Activated CD4-positive, alpha-beta T cell treated with anti-CD3 and anti-CD28 coated beads, Interleukin-2, amount 10 ng/mL, durations not matched to agents 7 days and 5 days (primary cell): Measurements from ENCODE around the gene SGPP1. TPM values are rescaled to one million over a fixed set of nuclear protein-coding genes. Genes with fewer than 3 reads are reported as not detected.

ENCODE experiments used
- CTCF ChIA-PET: fragments of 350-600 bp; sonication (Branson Sonifier 250); formaldehyde crosslinking; loops from one replicate; lab custom pipeline; 2021; ENCODE audit warnings: antibody characterized with exemption; lab: Charles Lee
- POLR2A ChIA-PET: fragments of 350-600 bp; sonication (Branson Sonifier 250); formaldehyde crosslinking; loops from one replicate; lab custom pipeline; 2021; ENCODE audit warnings: antibody characterized with exemption; lab: Charles Lee
- DNase-seq: peaks from one replicate; pipeline ENCODE4 v3.0.0-alpha.2; 2020
- H3K27ac Mint-ChIP-seq: one replicate; pipeline ENCODE4 v1.8.0; 2021; ENCODE audit warnings: mild to moderate bottlenecking, moderate library complexity, mixed read lengths
- H3K27me3 Mint-ChIP-seq: one replicate; pipeline ENCODE4 v1.8.0; 2021; ENCODE audit warnings: mixed read lengths
- H3K36me3 Mint-ChIP-seq: one replicate; pipeline ENCODE4 v1.8.0; 2021; ENCODE audit warnings: low read depth, mixed read lengths
- H3K4me1 Mint-ChIP-seq: one replicate; pipeline ENCODE4 v1.8.0; 2021; ENCODE audit warnings: mixed read lengths
- H3K4me3 Mint-ChIP-seq: one replicate; pipeline ENCODE4 v1.8.0; 2021; ENCODE audit warnings: mild to moderate bottlenecking, moderate library complexity, mixed read lengths
- H3K9me3 Mint-ChIP-seq: one replicate; pipeline ENCODE4 v1.8.0; 2021; ENCODE audit warnings: mixed read lengths
- total RNA-seq, 2 experiments: library from RNA; stranded (reverse); gene quantifications; one replicate each; pipeline ENCODE4 v1.2.3, GENCODE V29; 2021

SGPP1 gene
- total RNA-seq, 2 experiments from 2014 or later: 20.0 to 23.0 TPM

DNA sequence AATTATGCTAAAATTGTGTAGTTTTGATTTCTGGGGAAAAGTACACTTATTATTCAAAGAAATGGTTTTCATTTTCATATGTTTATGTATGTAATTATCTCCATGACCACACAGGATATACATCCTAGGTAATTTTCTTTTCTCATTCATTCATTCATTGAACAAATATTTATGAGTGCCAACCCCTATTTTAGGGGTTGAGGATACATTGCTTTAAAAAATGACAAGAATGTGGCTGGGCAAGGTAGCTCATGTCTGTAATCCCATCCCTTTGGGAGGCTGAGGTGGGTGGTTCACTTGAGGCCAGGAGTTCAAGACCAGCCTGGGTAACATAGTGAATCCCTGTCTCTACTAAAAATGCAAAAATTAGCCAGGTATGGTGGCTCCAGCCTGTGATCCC is 40.9 kb downstream of the SGPP1 start:
- H3K27me3 Mint-ChIP-seq: no peaks in the 10 kb centered on the region
- no peak overlapping the region for H3K27ac Mint-ChIP-seq
- no peak overlapping the region for H3K4me3 Mint-ChIP-seq
- peaks cover 20% of the 10 kb centered on the region for H3K36me3 Mint-ChIP-seq
- ChIA-PET POLR2A (no interaction called here), CTCF (no interaction called here)
- no peaks in the 10 kb centered on the region for H3K4me1 Mint-ChIP-seq
- no peak for DNase-seq
- H3K9me3 Mint-ChIP-seq: no peaks in the 10 kb centered on the region

DNA sequence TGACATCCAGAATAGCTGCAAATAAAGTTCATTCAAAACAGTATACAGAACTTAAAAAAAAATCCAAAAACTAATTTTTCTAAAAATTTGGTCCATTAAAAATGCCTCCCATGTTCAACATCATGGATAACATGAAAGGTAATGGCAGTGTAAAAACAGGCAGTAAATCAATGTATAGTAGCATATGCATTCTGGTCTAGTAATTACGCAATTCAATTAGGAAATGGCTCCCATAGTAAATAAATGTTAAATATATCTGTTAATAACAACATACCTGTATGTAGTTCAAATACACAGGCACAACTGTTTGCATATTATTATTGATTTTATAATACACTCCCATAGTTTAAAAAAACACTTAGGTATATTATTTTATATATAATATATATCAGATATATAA is 42.5 kb downstream of the SGPP1 start:
- Mint-ChIP-seq H3K4me1 (no peaks in the 10 kb centered on the region), H3K36me3 (peaks cover 22% of the 10 kb centered on the region), H3K27ac (no peak overlapping the region), H3K4me3 (no peak overlapping the region), H3K27me3 (no peaks in the 10 kb centered on the region), H3K9me3 (no peaks in the 10 kb centered on the region)
- POLR2A ChIA-PET: no interaction called here
- CTCF ChIA-PET: no interaction called here
- DNase-seq: no peak

DNA sequence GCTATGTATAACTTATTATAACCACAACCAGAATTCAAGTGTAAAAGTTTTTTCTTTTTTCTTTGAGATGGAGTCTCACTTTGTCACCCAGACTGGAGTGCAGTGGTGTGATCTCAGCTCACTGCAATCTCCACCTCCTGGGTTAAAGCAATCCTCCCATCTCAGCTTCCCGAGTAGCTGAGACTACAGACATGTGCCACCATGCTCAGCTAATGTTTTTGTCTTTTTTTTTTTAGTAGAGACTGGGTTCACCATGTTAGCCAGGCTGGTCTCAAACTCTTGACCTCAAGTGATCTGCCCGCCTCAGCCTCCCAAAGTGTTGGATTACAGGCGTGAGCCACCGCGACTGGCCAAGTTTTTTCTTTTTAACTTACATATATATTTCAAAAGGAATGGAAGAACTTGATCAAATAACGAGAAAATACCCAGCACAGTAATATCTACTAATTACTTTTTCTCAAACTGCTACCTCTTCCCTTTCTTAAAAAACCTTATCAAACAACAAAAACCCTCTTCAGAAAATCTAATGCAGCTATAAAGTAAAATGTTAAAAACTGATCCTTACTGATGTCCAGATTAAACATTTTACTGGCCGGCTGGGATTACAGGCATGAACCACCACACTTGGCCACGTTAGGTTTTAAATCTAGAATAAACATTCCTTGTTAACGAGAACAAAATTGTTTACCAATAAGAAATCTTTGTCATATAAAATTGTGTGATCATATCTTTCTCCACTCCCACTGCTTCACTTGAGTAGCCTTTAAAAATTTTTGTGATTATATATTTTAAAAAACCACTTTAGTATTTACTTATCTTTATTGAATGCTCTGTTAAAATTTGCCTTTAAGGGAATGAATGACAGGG is 44.9 kb downstream of the SGPP1 start:
- POLR2A ChIA-PET: no interaction called here
- no peaks in the 10 kb centered on the region for H3K4me1 Mint-ChIP-seq
- no peaks in the 10 kb centered on the region for H3K9me3 Mint-ChIP-seq
- peaks cover 22% of the 10 kb centered on the region for H3K36me3 Mint-ChIP-seq
- no peak for DNase-seq
- H3K27ac Mint-ChIP-seq: no peak overlapping the region
- H3K27me3 Mint-ChIP-seq: no peaks in the 10 kb centered on the region
- CTCF ChIA-PET: interaction anchor here (0.6 kb wide), 1 partner anchor 19 kb away, joined by 3 read pairs; no protein-coding TSS in a partner anchor
- no peak overlapping the region for H3K4me3 Mint-ChIP-seq

DNA sequence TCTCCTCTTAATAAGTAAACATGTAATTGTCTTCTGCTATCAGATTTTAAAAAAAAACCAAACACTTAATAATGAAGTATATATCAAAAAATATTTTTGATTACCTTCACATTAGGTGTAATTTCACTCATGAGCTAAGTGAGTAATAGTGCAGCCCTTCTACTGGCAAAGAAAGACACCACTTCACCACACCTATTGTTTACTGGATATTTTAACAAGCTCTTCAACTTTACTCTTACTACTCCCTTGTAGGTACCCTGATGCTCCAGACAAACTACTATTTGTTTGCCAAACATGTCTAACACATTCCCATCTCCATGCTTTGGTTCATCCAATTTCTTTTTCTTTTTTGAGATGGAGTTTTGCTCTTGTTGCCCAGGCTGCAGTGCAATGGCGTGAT is 49.3 kb downstream of the SGPP1 start:
- ChIA-PET POLR2A (interaction anchor here (0.7 kb wide), 1 partner anchor 13 kb away, joined by 10 read pairs; no protein-coding TSS in a partner anchor), CTCF (interaction anchor here (1.0 to 1.2 kb wide), 3 partner anchors 11 to 33 kb away, joined by 3 to 5 read pairs (median 3); no protein-coding TSS in a partner anchor)
- Mint-ChIP-seq H3K4me3 (no peak overlapping the region), H3K36me3 (peaks cover 18% of the 10 kb centered on the region), H3K27me3 (no peaks in the 10 kb centered on the region), H3K9me3 (no peaks in the 10 kb centered on the region), H3K4me1 (no peaks in the 10 kb centered on the region), H3K27ac (no peak overlapping the region)
- DNase-seq: no peak

DNA sequence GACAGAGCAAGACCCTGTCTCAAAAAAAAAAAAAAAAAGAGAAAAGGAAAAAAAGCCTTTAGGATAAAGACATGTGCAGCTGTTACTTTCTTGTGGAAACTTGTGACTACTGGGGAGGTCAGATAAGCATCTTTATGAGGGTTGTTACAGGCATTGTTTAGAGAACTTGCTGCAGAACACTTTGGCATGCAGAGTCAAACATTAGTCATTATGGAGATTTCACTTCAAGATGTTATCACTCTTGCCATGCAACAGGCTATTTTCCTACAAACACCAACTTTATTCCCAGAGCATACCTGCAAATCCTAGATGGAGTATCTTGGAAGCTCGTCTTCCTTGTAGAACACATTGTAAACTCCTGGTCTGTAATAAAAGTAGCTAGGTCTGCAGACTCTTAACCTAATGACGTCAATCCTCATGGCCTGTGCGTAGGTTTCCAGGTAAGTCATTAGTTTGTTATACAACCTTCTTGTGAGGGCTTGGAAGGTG is 49.9 kb downstream of the SGPP1 start:
- no peaks in the 10 kb centered on the region for H3K9me3 Mint-ChIP-seq
- H3K4me1 Mint-ChIP-seq: no peaks in the 10 kb centered on the region
- H3K36me3 Mint-ChIP-seq: peaks cover 16% of the 10 kb centered on the region
- no peaks in the 10 kb centered on the region for H3K27me3 Mint-ChIP-seq
- no peak for DNase-seq
- CTCF ChIA-PET: interaction anchor here (1.0 to 1.2 kb wide), 2 partner anchors 12 to 34 kb away, joined by 3 to 5 read pairs; no protein-coding TSS in a partner anchor
- no peak overlapping the region for H3K27ac Mint-ChIP-seq
- POLR2A ChIA-PET: no interaction called here
- H3K4me3 Mint-ChIP-seq: no peak overlapping the region

DNA sequence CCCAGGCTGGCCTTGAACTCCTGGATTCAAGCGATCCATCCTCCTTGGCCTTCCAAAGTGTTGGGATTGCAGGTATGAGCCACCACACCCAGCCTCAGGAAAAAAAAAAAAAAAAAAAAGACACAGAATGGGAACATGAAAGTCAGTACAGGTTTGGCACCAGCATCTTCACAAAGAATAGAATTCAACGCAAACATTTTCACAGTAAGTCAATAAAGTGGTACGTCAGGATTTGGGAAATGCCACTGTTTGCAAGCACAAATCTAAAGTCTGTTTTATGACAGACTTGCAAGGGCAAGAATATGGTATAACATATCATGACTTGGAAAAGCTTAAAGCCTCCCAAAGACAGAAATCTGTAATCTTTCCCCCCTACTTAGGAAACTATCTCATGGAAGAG is 51.2 kb downstream of the SGPP1 start:
- Mint-ChIP-seq H3K27ac (no peak overlapping the region), H3K9me3 (no peaks in the 10 kb centered on the region), H3K4me1 (no peaks in the 10 kb centered on the region), H3K36me3 (peaks cover 12% of the 10 kb centered on the region), H3K4me3 (no peak overlapping the region), H3K27me3 (no peaks in the 10 kb centered on the region)
- CTCF ChIA-PET: interaction anchor here (0.7 kb wide), 1 partner anchor 629 kb away, joined by 3 read pairs; no protein-coding TSS in a partner anchor
- POLR2A ChIA-PET: no interaction called here
- DNase-seq: no peak

DNA sequence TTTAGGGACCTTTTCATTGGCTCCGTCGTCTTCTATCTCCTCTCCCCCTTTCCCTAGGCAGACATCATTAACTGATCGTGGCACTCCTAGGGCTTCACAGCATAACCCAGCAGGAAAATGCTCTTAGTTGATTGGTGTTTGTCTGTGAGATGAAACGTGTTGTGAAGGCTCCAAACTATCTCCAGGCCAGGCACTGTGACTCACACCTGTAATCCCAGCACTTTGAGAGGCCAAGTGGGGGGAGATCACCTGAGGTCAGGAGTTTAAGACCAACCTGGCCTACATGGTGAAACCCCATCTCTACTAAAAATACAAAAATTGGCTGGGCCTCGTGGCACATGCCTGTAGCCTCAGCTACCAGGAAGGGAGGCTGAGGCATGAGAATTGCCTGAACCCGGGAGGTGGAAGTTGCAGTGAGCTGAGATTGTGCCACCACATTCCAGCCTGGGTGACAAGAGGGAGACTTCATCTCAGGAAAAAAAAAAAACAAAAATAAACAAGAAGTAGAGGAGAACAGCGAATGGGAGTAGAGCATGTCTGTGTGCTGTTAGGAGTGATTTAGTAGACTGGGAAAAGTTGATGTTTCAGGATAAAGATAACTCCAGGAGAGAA is 53.9 kb downstream of the SGPP1 start:
- no peaks in the 10 kb centered on the region for H3K9me3 Mint-ChIP-seq
- H3K36me3 Mint-ChIP-seq: peaks cover 2% of the 10 kb centered on the region
- no peak overlapping the region for H3K4me3 Mint-ChIP-seq
- no peaks in the 10 kb centered on the region for H3K27me3 Mint-ChIP-seq
- ChIA-PET POLR2A (no interaction called here), CTCF (no interaction called here)
- no peak for DNase-seq
- no peak overlapping the region for H3K27ac Mint-ChIP-seq
- no peaks in the 10 kb centered on the region for H3K4me1 Mint-ChIP-seq

DNA sequence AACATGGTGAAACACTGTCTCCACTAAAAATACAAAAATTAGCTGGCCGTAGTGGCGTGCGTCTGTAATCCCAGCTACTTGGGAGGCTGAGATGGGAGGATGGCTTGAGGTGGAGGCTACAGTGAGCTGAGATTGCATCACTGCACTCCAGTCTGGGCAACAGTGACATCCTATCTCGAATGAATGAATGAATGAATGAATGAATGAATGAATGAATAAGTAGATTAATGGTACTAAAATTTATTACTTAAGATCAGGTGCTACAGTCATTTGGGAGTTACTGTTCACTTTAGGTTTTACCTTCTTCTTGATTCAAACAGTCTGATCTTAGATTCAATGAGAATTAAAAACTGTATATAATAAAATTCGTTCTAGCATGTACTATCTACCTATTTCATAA is 54.6 kb downstream of the SGPP1 start:
- Mint-ChIP-seq H3K4me1 (no peaks in the 10 kb centered on the region), H3K27me3 (no peaks in the 10 kb centered on the region), H3K4me3 (no peak overlapping the region), H3K36me3 (peaks cover 2% of the 10 kb centered on the region), H3K27ac (no peak overlapping the region), H3K9me3 (no peaks in the 10 kb centered on the region)
- ChIA-PET CTCF (no interaction called here), POLR2A (no interaction called here)
- DNase-seq: no peak

DNA sequence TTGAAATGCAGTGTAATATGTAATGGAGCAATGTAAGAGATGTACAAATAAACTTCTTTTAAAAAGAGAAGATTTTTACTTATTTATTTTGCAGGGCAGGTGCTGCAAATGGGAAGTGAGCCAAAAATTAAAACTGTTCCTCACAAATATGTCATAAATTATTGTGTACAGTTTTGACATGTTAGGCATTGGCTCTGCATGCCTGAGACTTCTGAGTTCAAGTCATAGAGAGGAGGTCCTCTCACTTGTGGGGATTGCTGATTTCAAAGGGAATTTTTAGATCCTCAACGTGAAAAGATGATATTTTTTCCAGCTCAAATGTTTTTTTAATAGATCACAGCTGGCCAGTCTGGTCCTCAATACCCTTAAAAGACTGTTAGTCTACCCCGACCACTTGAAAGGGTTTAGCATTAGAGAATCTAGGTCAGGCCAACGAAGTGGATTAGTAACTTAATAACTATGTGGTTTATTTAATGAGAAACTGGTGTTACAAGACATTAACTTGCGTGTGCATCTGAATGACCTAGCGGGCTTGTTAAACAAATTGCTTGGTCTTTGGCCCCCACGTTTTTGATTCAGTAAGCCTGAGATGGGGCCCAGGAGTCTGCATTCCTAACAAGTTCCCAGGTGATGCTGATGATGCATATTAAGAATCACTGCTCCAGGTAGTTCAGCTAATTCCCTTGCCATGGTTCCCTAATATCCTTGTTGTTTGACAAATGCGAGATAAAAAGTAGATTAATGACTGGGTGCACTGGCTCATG is 55.3 kb downstream of the SGPP1 start:
- POLR2A ChIA-PET: no interaction called here

DNA sequence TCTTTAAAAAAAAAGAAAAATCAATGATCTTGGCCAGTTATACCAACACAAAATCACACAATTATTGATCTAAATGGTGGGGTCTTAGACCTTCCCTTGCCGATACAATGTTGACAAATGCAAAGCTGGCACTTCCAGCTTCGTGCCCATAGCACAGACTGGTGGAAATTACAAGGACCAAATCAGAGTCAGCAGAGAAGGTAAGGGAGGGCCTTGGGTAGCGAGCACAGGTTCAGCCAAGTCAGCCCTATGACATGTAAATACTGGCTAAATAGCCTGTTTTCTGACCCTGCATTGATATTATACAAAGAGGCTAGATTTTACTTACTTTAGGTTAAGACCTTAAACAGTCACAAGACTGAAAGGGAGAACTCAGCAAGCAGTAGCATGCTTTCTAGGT is 55.9 kb downstream of the SGPP1 start:
- Mint-ChIP-seq H3K36me3 (no peaks in the 10 kb centered on the region), H3K9me3 (no peaks in the 10 kb centered on the region), H3K4me3 (no peak overlapping the region), H3K27me3 (no peaks in the 10 kb centered on the region), H3K27ac (no peak overlapping the region), H3K4me1 (no peaks in the 10 kb centered on the region)
- POLR2A ChIA-PET: no interaction called here
- CTCF ChIA-PET: no interaction called here
- DNase-seq: no peak

More for the DNA sequence above, 55.3 kb downstream of the SGPP1 start:
- Mint-ChIP-seq H3K27ac (no peak overlapping the region), H3K4me1 (no peaks in the 10 kb centered on the region), H3K9me3 (no peaks in the 10 kb centered on the region), H3K4me3 (no peak overlapping the region), H3K36me3 (peaks cover 2% of the 10 kb centered on the region), H3K27me3 (no peaks in the 10 kb centered on the region)
- no peak for DNase-seq
- CTCF ChIA-PET: no interaction called here

DNA sequence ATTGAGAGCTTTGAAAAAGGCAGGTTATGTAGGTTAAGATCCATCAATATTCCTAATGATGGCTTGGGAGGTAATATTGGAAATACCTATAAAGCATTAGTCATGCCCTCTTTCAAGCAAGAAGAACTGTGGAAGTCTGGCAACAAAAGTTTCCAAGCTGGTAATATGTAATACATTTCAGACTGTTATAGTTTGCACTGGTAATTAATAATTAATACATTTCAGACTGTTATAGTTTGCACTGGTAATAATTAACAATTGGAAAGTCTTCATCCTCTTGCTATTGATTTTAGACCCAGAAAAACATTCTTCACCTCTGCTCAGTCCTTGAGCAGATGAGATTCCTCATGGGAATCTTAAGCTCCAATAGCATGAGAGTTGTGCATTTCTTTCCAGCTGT is 57.2 kb downstream of the SGPP1 start:
- H3K4me3 Mint-ChIP-seq: no peak overlapping the region
- H3K36me3 Mint-ChIP-seq: no peaks in the 10 kb centered on the region
- no peak overlapping the region for H3K27ac Mint-ChIP-seq
- no peaks in the 10 kb centered on the region for H3K9me3 Mint-ChIP-seq
- ChIA-PET CTCF (no interaction called here), POLR2A (no interaction called here)
- H3K4me1 Mint-ChIP-seq: no peaks in the 10 kb centered on the region
- H3K27me3 Mint-ChIP-seq: no peaks in the 10 kb centered on the region
- no peak for DNase-seq

DNA sequence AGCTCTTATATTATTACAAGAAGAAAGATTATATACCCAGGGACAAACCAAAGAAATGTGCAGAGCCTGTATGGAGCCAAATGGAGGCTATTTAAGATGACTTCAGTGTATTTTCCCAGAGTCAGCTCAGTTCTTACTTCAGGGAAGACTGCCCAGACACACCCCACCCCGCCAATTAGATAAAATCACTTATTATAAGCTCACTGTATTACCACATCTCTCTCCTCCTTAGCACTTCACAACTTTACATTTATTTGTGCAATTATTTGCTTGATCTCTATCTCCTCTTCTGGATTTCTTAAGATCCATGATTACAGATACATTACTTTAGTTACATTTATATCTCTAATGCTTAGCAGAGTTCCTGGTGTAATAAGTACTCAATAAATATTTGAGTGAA is 61.5 kb downstream of the SGPP1 start:
- H3K27me3 Mint-ChIP-seq: no peaks in the 10 kb centered on the region

More for the DNA sequence above, 61.5 kb downstream of the SGPP1 start:
- Mint-ChIP-seq H3K9me3 (no peaks in the 10 kb centered on the region), H3K27ac (no peak overlapping the region), H3K4me1 (no peaks in the 10 kb centered on the region), H3K4me3 (no peak overlapping the region), H3K36me3 (no peaks in the 10 kb centered on the region)
- DNase-seq: no peak
- POLR2A ChIA-PET: interaction anchor here (0.5 to 0.6 kb wide), 2 partner anchors 12 to 62 kb away, joined by 3 to 10 read pairs; no protein-coding TSS in a partner anchor
- CTCF ChIA-PET: interaction anchor here (0.7 to 1.3 kb wide), 4 partner anchors 12 to 59 kb away, joined by 3 to 5 read pairs (median 3); partner anchors contain the start of gene WDR89
